DOHH2 (cell line): Measurements from ENCODE around the gene MYL5.

Source experiments
- EZH2phosphoT487 ChIP-seq: fragments of 200-600 bp; sonication (generic); IDR thresholded peaks from 2 replicates; pipeline ENCODE4 v1.6.1; 2017; ENCODE audit warnings: borderline replicate concordance, mild to moderate bottlenecking, antibody characterized with exemption, low read length, moderate library complexity, mixed read lengths
- TF ChIP-seq, protein P1 (sequence below): fragments of 200-600 bp; sonication (generic); IDR thresholded peaks from one replicate; pipeline ENCODE4 v1.5.1; 2014; ENCODE audit warnings: antibody characterized with exemption, mild to moderate bottlenecking, low read depth, low read length; ENCODE audit not compliant: poor library complexity, severe bottlenecking

DNA sequence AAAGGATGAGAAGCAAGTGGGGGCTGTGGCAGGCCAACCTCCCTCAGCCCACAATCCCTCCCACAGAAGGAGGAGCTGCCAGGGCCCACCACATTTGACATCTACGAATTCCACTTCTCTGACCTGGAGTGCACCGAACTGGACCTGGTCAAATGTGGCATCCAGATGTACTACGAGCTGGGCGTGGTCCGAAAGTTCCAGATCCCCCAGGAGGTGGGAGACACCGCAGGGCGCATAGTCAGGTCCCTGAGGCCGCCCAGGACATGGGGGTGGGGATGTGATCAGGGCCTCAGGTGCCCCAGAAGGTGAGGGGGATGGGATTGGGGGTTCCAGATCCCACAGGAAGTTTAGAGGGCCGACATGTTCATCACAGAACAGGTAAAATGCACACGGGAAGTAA lies 13.9 kb upstream of the MYL5 start:
- TF ChIP-seq, protein P1, sequence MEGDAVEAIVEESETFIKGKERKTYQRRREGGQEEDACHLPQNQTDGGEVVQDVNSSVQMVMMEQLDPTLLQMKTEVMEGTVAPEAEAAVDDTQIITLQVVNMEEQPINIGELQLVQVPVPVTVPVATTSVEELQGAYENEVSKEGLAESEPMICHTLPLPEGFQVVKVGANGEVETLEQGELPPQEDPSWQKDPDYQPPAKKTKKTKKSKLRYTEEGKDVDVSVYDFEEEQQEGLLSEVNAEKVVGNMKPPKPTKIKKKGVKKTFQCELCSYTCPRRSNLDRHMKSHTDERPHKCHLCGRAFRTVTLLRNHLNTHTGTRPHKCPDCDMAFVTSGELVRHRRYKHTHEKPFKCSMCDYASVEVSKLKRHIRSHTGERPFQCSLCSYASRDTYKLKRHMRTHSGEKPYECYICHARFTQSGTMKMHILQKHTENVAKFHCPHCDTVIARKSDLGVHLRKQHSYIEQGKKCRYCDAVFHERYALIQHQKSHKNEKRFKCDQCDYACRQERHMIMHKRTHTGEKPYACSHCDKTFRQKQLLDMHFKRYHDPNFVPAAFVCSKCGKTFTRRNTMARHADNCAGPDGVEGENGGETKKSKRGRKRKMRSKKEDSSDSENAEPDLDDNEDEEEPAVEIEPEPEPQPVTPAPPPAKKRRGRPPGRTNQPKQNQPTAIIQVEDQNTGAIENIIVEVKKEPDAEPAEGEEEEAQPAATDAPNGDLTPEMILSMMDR: no peak
- TF ChIP-seq EZH2phosphoT487: no peak
